ENCODE results near the gene HSPA1A.
"Not testable (repeated sequence)": the region's sequence is repeated elsewhere in the genome, so short reads cannot be mapped to it uniquely, and the experiment has no call there.

DNA sequence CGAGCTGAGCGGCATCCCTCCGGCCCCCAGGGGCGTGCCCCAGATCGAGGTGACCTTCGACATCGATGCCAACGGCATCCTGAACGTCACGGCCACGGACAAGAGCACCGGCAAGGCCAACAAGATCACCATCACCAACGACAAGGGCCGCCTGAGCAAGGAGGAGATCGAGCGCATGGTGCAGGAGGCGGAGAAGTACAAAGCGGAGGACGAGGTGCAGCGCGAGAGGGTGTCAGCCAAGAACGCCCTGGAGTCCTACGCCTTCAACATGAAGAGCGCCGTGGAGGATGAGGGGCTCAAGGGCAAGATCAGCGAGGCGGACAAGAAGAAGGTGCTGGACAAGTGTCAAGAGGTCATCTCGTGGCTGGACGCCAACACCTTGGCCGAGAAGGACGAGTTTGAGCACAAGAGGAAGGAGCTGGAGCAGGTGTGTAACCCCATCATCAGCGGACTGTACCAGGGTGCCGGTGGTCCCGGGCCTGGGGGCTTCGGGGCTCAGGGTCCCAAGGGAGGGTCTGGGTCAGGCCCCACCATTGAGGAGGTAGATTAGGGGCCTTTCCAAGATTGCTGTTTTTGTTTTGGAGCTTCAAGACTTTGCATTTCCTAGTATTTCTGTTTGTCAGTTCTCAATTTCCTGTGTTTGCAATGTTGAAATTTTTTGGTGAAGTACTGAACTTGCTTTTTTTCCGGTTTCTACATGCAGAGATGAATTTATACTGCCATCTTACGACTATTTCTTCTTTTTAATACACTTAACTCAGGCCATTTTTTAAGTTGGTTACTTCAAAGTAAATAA, 2.0 kb downstream of the HSPA1A start:
- TF ChIP-seq, protein P1, sequence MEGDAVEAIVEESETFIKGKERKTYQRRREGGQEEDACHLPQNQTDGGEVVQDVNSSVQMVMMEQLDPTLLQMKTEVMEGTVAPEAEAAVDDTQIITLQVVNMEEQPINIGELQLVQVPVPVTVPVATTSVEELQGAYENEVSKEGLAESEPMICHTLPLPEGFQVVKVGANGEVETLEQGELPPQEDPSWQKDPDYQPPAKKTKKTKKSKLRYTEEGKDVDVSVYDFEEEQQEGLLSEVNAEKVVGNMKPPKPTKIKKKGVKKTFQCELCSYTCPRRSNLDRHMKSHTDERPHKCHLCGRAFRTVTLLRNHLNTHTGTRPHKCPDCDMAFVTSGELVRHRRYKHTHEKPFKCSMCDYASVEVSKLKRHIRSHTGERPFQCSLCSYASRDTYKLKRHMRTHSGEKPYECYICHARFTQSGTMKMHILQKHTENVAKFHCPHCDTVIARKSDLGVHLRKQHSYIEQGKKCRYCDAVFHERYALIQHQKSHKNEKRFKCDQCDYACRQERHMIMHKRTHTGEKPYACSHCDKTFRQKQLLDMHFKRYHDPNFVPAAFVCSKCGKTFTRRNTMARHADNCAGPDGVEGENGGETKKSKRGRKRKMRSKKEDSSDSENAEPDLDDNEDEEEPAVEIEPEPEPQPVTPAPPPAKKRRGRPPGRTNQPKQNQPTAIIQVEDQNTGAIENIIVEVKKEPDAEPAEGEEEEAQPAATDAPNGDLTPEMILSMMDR (conservative IDR thresholded peaks at IDR 0.05; ENCODE audit: low read length) = not testable (repeated sequence)
- TF ChIP-seq EZH2phosphoT487 (IDR thresholded peaks at IDR 0.05; ENCODE audit: borderline replicate concordance) = not testable (repeated sequence)
